NT2/D1 (cell line): ENCODE measurements around the gene ARID1A.

Experiments
- DNase-seq: peaks from one replicate; pipeline ENCODE4 v3.0.0-alpha.2; 2011; ENCODE audit warnings: low read depth, low spot score
- H3K27me3 ChIP-seq: 2 replicates; pipeline ENCODE4 v1.6.0; 2011; ENCODE audit warnings: mild to moderate bottlenecking; ENCODE audit not compliant: insufficient read length, insufficient read depth
- H3K36me3 ChIP-seq: 2 replicates; pipeline ENCODE4 v1.6.1; 2011; ENCODE audit warnings: mild to moderate bottlenecking, low read length, mixed read lengths; ENCODE audit not compliant: insufficient read depth, insufficient read length
- H3K4me1 ChIP-seq: 2 replicates; pipeline ENCODE4 v1.5.1; 2011; ENCODE audit not compliant: insufficient read depth, insufficient read length
- H3K4me3 ChIP-seq: 2 replicates; pipeline ENCODE4 v1.5.1; 2011; ENCODE audit warnings: low read depth; ENCODE audit not compliant: insufficient read length
- H3K9ac ChIP-seq: 2 replicates; pipeline ENCODE4 v1.6.0; 2011; ENCODE audit warnings: low read depth; ENCODE audit not compliant: insufficient read length
- H3K9me3 ChIP-seq: 2 replicates; pipeline ENCODE4 v1.5.1; 2011; ENCODE audit warnings: mild to moderate bottlenecking, low read length; ENCODE audit not compliant: insufficient read depth
- SUZ12 ChIP-seq: IDR thresholded peaks from 2 replicates; pipeline ENCODE4 v1.6.1; 2011; ENCODE audit not compliant: insufficient read length, insufficient read depth; ENCODE audit errors: extremely low read depth
- YY1 ChIP-seq: IDR thresholded peaks from 2 replicates; pipeline ENCODE4 v1.6.1; 2011; ENCODE audit not compliant: insufficient read length, insufficient read depth
- ZNF274 ChIP-seq: IDR thresholded peaks from 2 replicates; pipeline ENCODE4 v1.6.1; 2011; ENCODE audit warnings: mild to moderate bottlenecking, low read depth, low read length

Gene ARID1A

DNA sequence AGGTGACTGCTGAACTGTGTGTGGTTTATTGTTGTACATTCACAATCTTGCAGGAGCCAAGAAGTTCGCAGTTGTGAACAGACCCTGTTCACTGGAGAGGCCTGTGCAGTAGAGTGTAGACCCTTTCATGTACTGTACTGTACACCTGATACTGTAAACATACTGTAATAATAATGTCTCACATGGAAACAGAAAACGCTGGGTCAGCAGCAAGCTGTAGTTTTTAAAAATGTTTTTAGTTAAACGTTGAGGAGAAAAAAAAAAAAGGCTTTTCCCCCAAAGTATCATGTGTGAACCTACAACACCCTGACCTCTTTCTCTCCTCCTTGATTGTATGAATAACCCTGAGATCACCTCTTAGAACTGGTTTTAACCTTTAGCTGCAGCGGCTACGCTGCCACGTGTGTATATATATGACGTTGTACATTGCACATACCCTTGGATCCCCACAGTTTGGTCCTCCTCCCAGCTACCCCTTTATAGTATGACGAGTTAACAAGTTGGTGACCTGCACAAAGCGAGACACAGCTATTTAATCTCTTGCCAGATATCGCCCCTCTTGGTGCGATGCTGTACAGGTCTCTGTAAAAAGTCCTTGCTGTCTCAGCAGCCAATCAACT is 85.5 kb downstream of the ARID1A start:
- Histone ChIP-seq H3K36me3 (peaks cover 71% of the 10 kb centered on the region), H3K4me1 (peaks cover 16% of the 10 kb centered on the region), H3K27me3 (no peaks in the 10 kb centered on the region), H3K9me3 (no peaks in the 10 kb centered on the region), H3K9ac (no peak overlapping the region), H3K4me3 (no peak overlapping the region)
- TF ChIP-seq YY1 (no peak), ZNF274 (no peak), SUZ12 (no peak)
- DNase-seq: no peak

- H3K4me3 ChIP-seq: no peak overlapping the region
- H3K4me1 ChIP-seq: peaks cover 19% of the 10 kb centered on the region
- TF ChIP-seq SUZ12: no peak
- no peaks in the 10 kb centered on the region for H3K27me3 ChIP-seq
- H3K9me3 ChIP-seq: no peaks in the 10 kb centered on the region
- H3K9ac ChIP-seq: no peak overlapping the region
- no peak for DNase-seq
- peaks cover 57% of the 10 kb centered on the region for H3K36me3 ChIP-seq
These were observed 86.9 kb downstream of the ARID1A start for GRCh38 chr1:26782521-26783212.

- H3K36me3 ChIP-seq: peaks cover 47% of the 10 kb centered on the region
These were observed 87.8 kb downstream of the ARID1A start for GRCh38 chr1:26783646-26784022.

GRCh38 chr1:26784023-26784871 is 88.4 kb downstream of the ARID1A start:
- Histone ChIP-seq H3K27me3 (no peaks in the 10 kb centered on the region), H3K9me3 (no peaks in the 10 kb centered on the region), H3K36me3 (peaks cover 41% of the 10 kb centered on the region), H3K4me3 (no peak overlapping the region), H3K4me1 (peaks cover 19% of the 10 kb centered on the region), H3K9ac (no peak overlapping the region)
- DNase-seq: peak; percentile 75
- no peak for TF ChIP-seq ZNF274

More at GRCh38 chr1:26783646-26784022, 87.8 kb downstream of the ARID1A start:
- DNase-seq: no peak
- Histone ChIP-seq H3K4me3 (no peak overlapping the region), H3K9me3 (no peaks in the 10 kb centered on the region), H3K27me3 (no peaks in the 10 kb centered on the region), H3K4me1 (peaks cover 19% of the 10 kb centered on the region), H3K9ac (no peak overlapping the region)
- TF ChIP-seq ZNF274 (no peak), YY1 (no peak), SUZ12 (no peak)

DNA sequence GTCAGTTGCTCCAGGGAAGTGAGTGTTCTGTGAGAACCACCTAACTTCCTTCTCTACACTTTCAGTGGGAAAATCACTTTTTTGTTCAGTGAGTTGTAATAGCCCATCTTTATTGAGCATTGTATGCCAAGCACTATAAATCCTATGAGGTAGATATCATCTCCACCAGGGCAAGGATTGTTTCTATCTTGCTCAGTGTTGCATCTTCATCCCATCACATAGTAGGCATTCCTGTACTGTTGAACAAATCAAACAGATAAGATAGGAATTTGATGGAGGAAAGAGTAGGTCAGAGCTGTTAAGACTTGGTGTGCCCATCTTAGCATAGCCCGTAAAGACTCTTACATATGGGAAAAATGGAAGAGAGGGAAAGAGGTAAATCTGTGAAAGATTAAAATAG is 89.1 kb downstream of the ARID1A start:
- Histone ChIP-seq H3K27me3 (no peaks in the 10 kb centered on the region), H3K4me1 (peaks cover 19% of the 10 kb centered on the region), H3K9me3 (no peaks in the 10 kb centered on the region), H3K4me3 (no peak overlapping the region), H3K9ac (no peak overlapping the region), H3K36me3 (peaks cover 35% of the 10 kb centered on the region)
- DNase-seq: no peak
- TF ChIP-seq YY1: no peak
- TF ChIP-seq ZNF274: no peak
- no peak for TF ChIP-seq SUZ12

- no peak overlapping the region for H3K4me3 ChIP-seq
- no peaks in the 10 kb centered on the region for H3K9me3 ChIP-seq
- peaks cover 29% of the 10 kb centered on the region for H3K36me3 ChIP-seq
- DNase-seq: no peak
- H3K4me1 ChIP-seq: peaks cover 19% of the 10 kb centered on the region
- H3K27me3 ChIP-seq: no peaks in the 10 kb centered on the region
- TF ChIP-seq YY1 (no peak), ZNF274 (no peak), SUZ12 (no peak)
- peak overlapping the region; percentile 14 for H3K9ac ChIP-seq
These were observed 90.0 kb downstream of the ARID1A start for GRCh38 chr1:26785611-26786436.
